ENCODE results near the gene LPXN. TPM values are rescaled to one million over a fixed set of nuclear protein-coding genes. Genes with fewer than 3 reads are reported as not detected.

The LPXN gene
- total RNA-seq, 1 donor from 2014 or later, result 3.8 TPM

DNA sequence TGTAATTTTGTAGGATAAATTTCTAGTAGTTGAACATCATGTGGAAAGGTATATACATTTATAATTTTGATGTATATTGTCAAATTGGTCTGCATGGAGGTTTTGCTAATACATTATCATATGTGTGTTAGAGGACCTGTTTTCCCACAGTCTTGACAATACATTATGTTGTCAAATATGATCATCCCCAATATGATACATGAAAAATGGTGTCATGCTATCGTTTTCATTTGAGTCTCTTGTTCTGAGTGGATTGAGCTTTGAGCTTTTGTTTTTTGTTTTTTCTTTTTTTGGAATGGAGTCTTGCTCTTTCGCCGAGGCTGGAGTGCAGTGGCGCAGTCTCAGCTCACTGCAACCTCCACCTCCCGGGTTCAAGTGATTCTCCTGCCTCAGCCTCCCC, 32.7 kb upstream of the LPXN start:
- Mint-ChIP-seq H3K9me3 (ENCODE audit: unreplicated experiment) (no peaks in the 10 kb centered on the region), H3K27me3 (ENCODE audit: unreplicated experiment) (peaks cover 4% of the 10 kb centered on the region), H3K36me3 (ENCODE audit: unreplicated experiment) (no peaks in the 10 kb centered on the region), H3K27ac (ENCODE audit: unreplicated experiment) (no peak overlapping the region), H3K4me3 (ENCODE audit: unreplicated experiment) (no peak overlapping the region), H3K4me1 (ENCODE audit: low read depth, unreplicated experiment) (no peaks in the 10 kb centered on the region)
- TF ChIP-seq, protein P1, sequence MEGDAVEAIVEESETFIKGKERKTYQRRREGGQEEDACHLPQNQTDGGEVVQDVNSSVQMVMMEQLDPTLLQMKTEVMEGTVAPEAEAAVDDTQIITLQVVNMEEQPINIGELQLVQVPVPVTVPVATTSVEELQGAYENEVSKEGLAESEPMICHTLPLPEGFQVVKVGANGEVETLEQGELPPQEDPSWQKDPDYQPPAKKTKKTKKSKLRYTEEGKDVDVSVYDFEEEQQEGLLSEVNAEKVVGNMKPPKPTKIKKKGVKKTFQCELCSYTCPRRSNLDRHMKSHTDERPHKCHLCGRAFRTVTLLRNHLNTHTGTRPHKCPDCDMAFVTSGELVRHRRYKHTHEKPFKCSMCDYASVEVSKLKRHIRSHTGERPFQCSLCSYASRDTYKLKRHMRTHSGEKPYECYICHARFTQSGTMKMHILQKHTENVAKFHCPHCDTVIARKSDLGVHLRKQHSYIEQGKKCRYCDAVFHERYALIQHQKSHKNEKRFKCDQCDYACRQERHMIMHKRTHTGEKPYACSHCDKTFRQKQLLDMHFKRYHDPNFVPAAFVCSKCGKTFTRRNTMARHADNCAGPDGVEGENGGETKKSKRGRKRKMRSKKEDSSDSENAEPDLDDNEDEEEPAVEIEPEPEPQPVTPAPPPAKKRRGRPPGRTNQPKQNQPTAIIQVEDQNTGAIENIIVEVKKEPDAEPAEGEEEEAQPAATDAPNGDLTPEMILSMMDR (IDR thresholded peaks at IDR 0.05; ENCODE audit: partially characterized antibody, unreplicated experiment), result no peak
- DNase-seq, result no peak

DNA sequence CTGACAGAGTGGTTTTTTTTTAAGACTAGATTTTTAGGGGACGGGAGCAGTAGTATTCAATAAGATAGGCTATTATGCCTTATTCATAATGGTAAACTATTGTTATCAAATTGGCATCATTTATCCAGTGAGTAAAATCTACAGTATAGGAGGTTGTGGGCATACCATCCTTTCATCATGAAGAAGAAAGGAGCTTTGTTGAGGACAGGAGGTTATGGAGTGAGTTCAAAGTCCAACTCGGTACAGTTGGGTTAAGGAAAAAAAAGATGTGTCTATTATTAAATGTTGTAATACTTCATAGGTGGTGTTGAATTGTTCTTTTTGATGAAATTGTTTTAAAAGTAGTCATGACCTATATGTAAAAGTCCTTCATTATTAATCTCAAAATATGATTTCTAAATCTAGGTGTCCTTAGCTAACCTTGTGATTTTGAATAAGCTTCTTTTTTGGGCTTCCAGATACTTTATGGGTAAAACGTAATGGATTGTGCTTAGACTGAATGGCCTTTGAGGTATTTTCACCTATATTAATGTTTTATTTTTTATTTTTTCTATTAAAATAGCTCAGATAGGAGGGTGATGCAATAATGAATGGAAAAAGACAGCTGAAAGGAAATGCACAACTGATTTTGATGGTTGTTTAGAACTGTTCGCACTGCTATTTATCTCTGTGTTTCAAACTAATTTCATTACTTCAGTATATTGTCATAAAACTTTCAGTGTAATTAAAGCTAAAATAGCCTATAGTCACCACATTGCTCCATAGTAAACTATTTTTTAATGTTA, 31.5 kb upstream of the LPXN start:
- no peak overlapping the region for H3K27ac Mint-ChIP-seq (ENCODE audit: unreplicated experiment)
- peaks cover 2% of the 10 kb centered on the region for H3K27me3 Mint-ChIP-seq (ENCODE audit: unreplicated experiment)
- no peak overlapping the region for H3K4me3 Mint-ChIP-seq (ENCODE audit: unreplicated experiment)
- TF ChIP-seq, protein P1 (IDR thresholded peaks at IDR 0.05; ENCODE audit: partially characterized antibody, unreplicated experiment), result no peak
- DNase-seq, result no peak
- no peaks in the 10 kb centered on the region for H3K9me3 Mint-ChIP-seq (ENCODE audit: unreplicated experiment)
- no peaks in the 10 kb centered on the region for H3K4me1 Mint-ChIP-seq (ENCODE audit: low read depth, unreplicated experiment)
- H3K36me3 Mint-ChIP-seq (ENCODE audit: unreplicated experiment), result no peaks in the 10 kb centered on the region

DNA sequence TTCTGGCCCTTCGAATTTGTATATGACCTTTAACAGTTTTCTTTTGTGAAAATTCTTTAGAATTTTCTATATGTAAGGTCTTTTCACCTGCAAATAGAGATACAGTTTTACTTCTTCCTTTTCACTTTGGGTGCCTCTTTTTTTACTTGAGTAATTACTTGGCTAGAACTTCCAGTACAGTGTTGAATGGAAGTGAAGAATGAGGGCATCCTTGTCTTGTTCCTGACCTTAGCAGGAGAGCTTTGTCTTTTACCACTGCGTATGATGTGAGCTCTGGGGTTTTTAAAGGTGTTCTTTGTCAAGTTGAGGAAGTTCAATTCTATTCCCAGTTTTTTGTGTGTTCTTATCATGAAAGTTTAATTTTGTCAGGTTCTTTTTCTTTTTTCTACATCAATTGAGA, 24.9 kb upstream of the LPXN start:
- Mint-ChIP-seq H3K4me1 (ENCODE audit: low read depth, unreplicated experiment) (peaks cover 2% of the 10 kb centered on the region), H3K4me3 (ENCODE audit: unreplicated experiment) (no peak overlapping the region)
- TF ChIP-seq, protein P1 (IDR thresholded peaks at IDR 0.05; ENCODE audit: partially characterized antibody, unreplicated experiment), result no peak

DNA sequence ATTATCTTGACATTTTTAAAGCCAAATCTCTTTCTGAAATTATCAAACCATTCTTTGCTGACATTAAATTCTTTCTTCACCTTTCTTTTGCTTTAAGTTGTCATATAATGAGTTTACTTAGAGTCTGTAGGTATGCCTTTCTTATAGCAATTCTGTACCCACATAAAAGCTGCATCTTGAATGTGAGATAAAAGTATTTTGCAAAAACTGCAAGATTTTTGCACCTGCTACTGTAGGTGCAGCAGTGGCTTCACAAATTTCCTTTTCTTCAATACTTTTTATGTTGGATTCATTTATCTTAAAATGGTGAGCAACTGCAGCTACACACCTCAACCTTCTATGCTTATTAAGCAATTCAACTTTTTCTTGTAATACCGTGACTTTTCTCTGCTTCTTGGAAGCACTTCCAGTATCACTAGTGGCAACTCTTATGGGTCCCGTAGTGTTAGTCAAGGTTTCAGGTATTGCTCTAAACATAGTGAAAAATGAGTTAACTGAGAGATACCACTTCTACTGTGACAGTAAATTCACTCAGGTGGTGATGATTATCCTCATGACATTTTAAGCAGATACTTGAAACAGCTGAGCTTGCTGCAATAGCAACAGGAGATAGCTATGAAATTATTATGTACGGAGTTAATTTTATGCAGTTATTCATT, 22.0 kb upstream of the LPXN start:
- TF ChIP-seq, protein P1 (IDR thresholded peaks at IDR 0.05; ENCODE audit: partially characterized antibody, unreplicated experiment), result no peak
- no peaks in the 10 kb centered on the region for H3K27me3 Mint-ChIP-seq (ENCODE audit: unreplicated experiment)
- no peak overlapping the region for H3K4me3 Mint-ChIP-seq (ENCODE audit: unreplicated experiment)
- H3K4me1 Mint-ChIP-seq (ENCODE audit: low read depth, unreplicated experiment), result peaks cover 5% of the 10 kb centered on the region
- no peaks in the 10 kb centered on the region for H3K9me3 Mint-ChIP-seq (ENCODE audit: unreplicated experiment)
- DNase-seq, result no peak
- H3K36me3 Mint-ChIP-seq (ENCODE audit: unreplicated experiment), result no peaks in the 10 kb centered on the region
- no peak overlapping the region for H3K27ac Mint-ChIP-seq (ENCODE audit: unreplicated experiment)

More for the DNA sequence above, 24.9 kb upstream of the LPXN start:
- Mint-ChIP-seq H3K27ac (ENCODE audit: unreplicated experiment) (no peak overlapping the region), H3K9me3 (ENCODE audit: unreplicated experiment) (no peaks in the 10 kb centered on the region), H3K27me3 (ENCODE audit: unreplicated experiment) (no peaks in the 10 kb centered on the region), H3K36me3 (ENCODE audit: unreplicated experiment) (no peaks in the 10 kb centered on the region)
- no peak for DNase-seq

DNA sequence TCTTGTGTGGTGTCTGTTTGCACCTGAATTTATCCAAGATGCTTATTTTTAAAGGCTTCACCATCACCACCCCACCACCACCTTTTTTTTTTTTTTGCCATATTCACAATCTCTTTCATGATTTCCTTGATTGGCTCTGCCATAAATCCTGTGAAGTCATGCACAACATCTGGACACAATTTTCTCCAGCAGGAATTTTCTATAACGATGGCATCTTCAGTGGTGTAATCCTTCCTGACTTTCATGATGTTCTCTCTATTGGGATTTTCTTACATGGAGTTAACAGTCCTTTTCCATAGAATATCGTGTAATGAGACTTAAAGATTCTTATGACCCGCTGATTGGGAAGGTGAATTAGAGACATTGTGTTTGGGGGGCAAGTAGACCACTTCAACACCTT, 21.0 kb upstream of the LPXN start:
- no peak overlapping the region for H3K4me3 Mint-ChIP-seq (ENCODE audit: unreplicated experiment)
- H3K4me1 Mint-ChIP-seq (ENCODE audit: low read depth, unreplicated experiment), result peaks cover 5% of the 10 kb centered on the region
- no peaks in the 10 kb centered on the region for H3K9me3 Mint-ChIP-seq (ENCODE audit: unreplicated experiment)
- H3K36me3 Mint-ChIP-seq (ENCODE audit: unreplicated experiment), result no peaks in the 10 kb centered on the region
- no peak for DNase-seq
- peaks cover 2% of the 10 kb centered on the region for H3K27me3 Mint-ChIP-seq (ENCODE audit: unreplicated experiment)
- TF ChIP-seq, protein P1 (IDR thresholded peaks at IDR 0.05; ENCODE audit: partially characterized antibody, unreplicated experiment), result no peak
- no peak overlapping the region for H3K27ac Mint-ChIP-seq (ENCODE audit: unreplicated experiment)

Measured in glutamatergic neuron (in vitro differentiated cells).